H1 (cell line): ENCODE data around the gene KLHDC1. TPM values are rescaled to one million over a fixed set of nuclear protein-coding genes. Genes with fewer than 3 reads are reported as not detected.

ENCODE experiments used
- ASH2L ChIP-seq: fragments of 200-600, 300-600 bp; sonication (generic); IDR thresholded peaks from one replicate; pipeline ENCODE4 v1.7.1; 2017; ENCODE audit warnings: low read length
- CHD1 ChIP-seq: IDR thresholded peaks from 2 replicates; pipeline ENCODE4 v1.6.1; 2012; ENCODE audit warnings: low read depth, low read length, improper control_type of control experiment
- CHD2 ChIP-seq: IDR thresholded peaks from 2 replicates; pipeline ENCODE4 v1.6.1; 2012; ENCODE audit warnings: low read length, improper control_type of control experiment
- EP300 ChIP-seq, 2 experiments: IDR thresholded peaks; 1 replicate in 1 of 2; 2 replicates in 1 of 2; pipeline ENCODE4 v1.6.1; 2011 to 2012; ENCODE audit warnings: low read depth in 2 of 2, low read length in 2 of 2, mild to moderate bottlenecking in 2 of 2, borderline replicate concordance in 1 of 2, inconsistent platforms in 1 of 2, moderate library complexity in 1 of 2
- FOSL1 ChIP-seq: IDR thresholded peaks from 2 replicates; pipeline ENCODE4 v1.6.1; 2011; ENCODE audit warnings: mild to moderate bottlenecking, low read depth, low read length, moderate library complexity; ENCODE audit not compliant: insufficient read depth
- JUN ChIP-seq: IDR thresholded peaks from 2 replicates; pipeline ENCODE4 v1.6.1; 2011; ENCODE audit warnings: low read depth, mild to moderate bottlenecking, improper control_type of control experiment, low read length
- KDM4A ChIP-seq: IDR thresholded peaks from one replicate; pipeline ENCODE4 v1.7.1; 2012; ENCODE audit warnings: low read depth, mild to moderate bottlenecking, moderate library complexity, low read length, inconsistent platforms; ENCODE audit not compliant: severe bottlenecking
- MAFK ChIP-seq: IDR thresholded peaks from 2 replicates; pipeline ENCODE4 v1.6.1; 2012; ENCODE audit warnings: low read depth, mild to moderate bottlenecking, improper control_type of control experiment, low read length
- POU5F1 ChIP-seq: IDR thresholded peaks from 2 replicates; pipeline ENCODE4 v1.6.1; 2011; ENCODE audit warnings: low read depth, mild to moderate bottlenecking, low read length, moderate library complexity
- RAD21 ChIP-seq, 2 experiments: IDR thresholded peaks in 1 of 2; conservative IDR thresholded peaks in 1 of 2; 2 replicates each; pipeline ENCODE4 v1.6.1; 2011; ENCODE audit warnings: low read depth in 2 of 2, low read length in 2 of 2, improper control_type of control experiment in 1 of 2, inconsistent platforms in 1 of 2, mild to moderate bottlenecking in 1 of 2, moderate library complexity in 1 of 2
- RXRA ChIP-seq: IDR thresholded peaks from 2 replicates; pipeline ENCODE4 v1.6.1; 2011; ENCODE audit warnings: low read depth, mild to moderate bottlenecking, low read length, moderate library complexity; ENCODE audit not compliant: insufficient read depth
- SIRT6 ChIP-seq: IDR thresholded peaks from one replicate; pipeline ENCODE4 v1.7.1; 2012; ENCODE audit warnings: low read length, inconsistent platforms
- SIX5 ChIP-seq: IDR thresholded peaks from 2 replicates; pipeline ENCODE4 v1.6.1; 2011; ENCODE audit warnings: mild to moderate bottlenecking, low read depth, low read length
- SP2 ChIP-seq: IDR thresholded peaks from 2 replicates; pipeline ENCODE4 v1.6.1; 2012; ENCODE audit warnings: mild to moderate bottlenecking, low read length, inconsistent platforms
- SP4 ChIP-seq: IDR thresholded peaks from 2 replicates; pipeline ENCODE4 v1.6.1; 2012; ENCODE audit warnings: low read length, inconsistent platforms
- YY1 ChIP-seq: IDR thresholded peaks from 2 replicates; pipeline ENCODE4 v1.6.1; 2011; ENCODE audit warnings: low read depth, mild to moderate bottlenecking, low read length
- polyA plus RNA-seq, 7 experiments: library from polyadenylated mRNA; depleted of rRNA in 3 of 7; stranded (reverse) in 5 of 7; unstranded in 2 of 7; fragments of >200 nt in 5 of 7; fragments of 200-250 nt in 2 of 7; gene quantifications; 1 replicate in 5 of 7; 2 replicates in 1 of 7; 4 replicates in 1 of 7; pipeline versions ENCODE4 v1.2.1 to v1.2.3, GENCODE V29; 2011 to 2013; ENCODE audit warnings: missing spikeins in 2 of 7, mixed read lengths in 2 of 7
- total RNA-seq: library from RNA; stranded (reverse); fragmentation: NEBNext Ultra II Directional; extraction: Animal tissue kit (Norgen Biotek cat#: 25700); gene quantifications from 2 replicates; pipeline ENCODE4 v1.2.1, GENCODE V29; 2021
- TF ChIP-seq, protein P1 (sequence below): IDR thresholded peaks from 2 replicates; pipeline ENCODE4 v1.6.1; 2012; ENCODE audit warnings: inconsistent platforms
- TF ChIP-seq, protein P2 (sequence below): IDR thresholded peaks from 2 replicates; pipeline ENCODE4 v1.6.1; 2011; ENCODE audit warnings: low read length, improper control_type of control experiment
- TF ChIP-seq, protein P3 (sequence below), 3 experiments: IDR thresholded peaks; 1 replicate in 2 of 3; 2 replicates in 1 of 3; pipeline versions ENCODE4 v1.5.1 to v1.6.1; 2011; ENCODE audit warnings: low read length in 3 of 3, mild to moderate bottlenecking in 3 of 3, inconsistent platforms in 2 of 3, low read depth in 1 of 3, moderate library complexity in 1 of 3; ENCODE audit not compliant: insufficient read depth in 1 of 3; ENCODE audit errors: control extremely low read depth in 1 of 3

The KLHDC1 gene
- total and polyA plus RNA-seq, 2 of the 8 experiments (the other 6 are each of a cell fraction or from before 2014, with no cell fraction given) = 0.08 TPM; not detected in 1

DNA sequence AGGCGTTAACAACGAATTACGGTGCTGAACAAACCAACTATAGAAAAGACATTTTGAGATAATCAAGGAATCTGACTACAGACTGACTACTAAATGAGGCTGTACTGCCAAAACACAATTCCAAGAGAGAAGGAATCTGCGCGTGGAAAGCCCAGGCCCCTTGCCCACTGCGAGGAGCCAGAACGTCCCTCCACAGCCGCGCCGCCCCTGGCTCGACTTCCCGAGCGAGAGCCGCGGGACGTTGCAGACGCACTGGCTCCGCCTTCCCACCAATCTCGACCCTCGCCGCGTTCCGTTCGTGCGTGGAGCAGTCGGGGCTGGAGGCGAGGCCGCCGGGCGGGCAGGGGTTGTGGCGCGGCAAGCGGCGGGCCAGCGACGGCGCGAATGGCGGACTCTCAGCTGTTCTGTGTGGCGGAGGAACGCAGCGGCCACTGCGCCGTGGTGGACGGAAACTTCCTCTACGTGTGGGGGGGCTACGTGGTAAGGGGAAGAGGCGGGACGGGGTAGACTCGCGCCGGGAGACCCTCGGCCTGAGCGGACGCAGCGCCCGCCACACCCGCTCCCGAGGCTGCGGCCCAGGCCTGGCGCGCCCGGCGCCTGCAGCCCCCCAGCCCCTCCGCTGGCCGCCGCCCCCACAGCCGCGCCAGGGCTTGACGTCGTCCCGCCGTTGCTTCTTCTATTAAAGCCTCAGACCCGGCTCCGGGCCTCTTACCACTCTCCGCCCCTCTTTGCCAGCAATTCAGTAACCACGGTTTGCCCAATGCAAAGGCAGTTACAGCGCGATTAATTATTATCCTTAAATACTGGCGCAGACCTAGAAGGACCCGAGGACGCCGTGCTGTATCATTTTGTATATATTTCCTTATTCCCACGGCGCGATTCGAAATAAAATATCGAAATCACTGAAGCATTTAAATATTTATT is at the start of gene KLHDC1 (continued):
- TF ChIP-seq, protein P1, sequence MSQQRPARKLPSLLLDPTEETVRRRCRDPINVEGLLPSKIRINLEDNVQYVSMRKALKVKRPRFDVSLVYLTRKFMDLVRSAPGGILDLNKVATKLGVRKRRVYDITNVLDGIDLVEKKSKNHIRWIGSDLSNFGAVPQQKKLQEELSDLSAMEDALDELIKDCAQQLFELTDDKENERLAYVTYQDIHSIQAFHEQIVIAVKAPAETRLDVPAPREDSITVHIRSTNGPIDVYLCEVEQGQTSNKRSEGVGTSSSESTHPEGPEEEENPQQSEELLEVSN = peak; percentile 37; the same call in 1 of the 2 replicates
- no peak for TF ChIP-seq POU5F1
- no peak for TF ChIP-seq FOSL1
- no peak for TF ChIP-seq SP4
- peak; percentile 63; the same call in 1 of the 2 replicates for TF ChIP-seq YY1
- TF ChIP-seq CHD2 = 0 out of 2 replicates have a peak, but pooled peaks have one; percentile 22
- no peak for TF ChIP-seq CHD1
- TF ChIP-seq SIX5 = no peak
- no peak for TF ChIP-seq RAD21 (IDR thresholded peaks at IDR 0.05 in 1 of 2, conservative IDR thresholded peaks at IDR 0.05 in 1 of 2; ENCODE audit: low read depth in 2 of 2, low read length in 2 of 2)
- no peak for TF ChIP-seq RXRA
- no peak for TF ChIP-seq EP300 (IDR thresholded peaks at IDR 0.05; ENCODE audit: borderline replicate concordance in 1 of 2, low read depth in 2 of 2, low read length in 2 of 2)
- TF ChIP-seq SP2 = no peak
- TF ChIP-seq JUN = no peak
- TF ChIP-seq SIRT6 = no peak
- TF ChIP-seq, protein P2, sequence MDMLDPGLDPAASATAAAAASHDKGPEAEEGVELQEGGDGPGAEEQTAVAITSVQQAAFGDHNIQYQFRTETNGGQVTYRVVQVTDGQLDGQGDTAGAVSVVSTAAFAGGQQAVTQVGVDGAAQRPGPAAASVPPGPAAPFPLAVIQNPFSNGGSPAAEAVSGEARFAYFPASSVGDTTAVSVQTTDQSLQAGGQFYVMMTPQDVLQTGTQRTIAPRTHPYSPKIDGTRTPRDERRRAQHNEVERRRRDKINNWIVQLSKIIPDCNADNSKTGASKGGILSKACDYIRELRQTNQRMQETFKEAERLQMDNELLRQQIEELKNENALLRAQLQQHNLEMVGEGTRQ = no peak
- TF ChIP-seq, protein P3, sequence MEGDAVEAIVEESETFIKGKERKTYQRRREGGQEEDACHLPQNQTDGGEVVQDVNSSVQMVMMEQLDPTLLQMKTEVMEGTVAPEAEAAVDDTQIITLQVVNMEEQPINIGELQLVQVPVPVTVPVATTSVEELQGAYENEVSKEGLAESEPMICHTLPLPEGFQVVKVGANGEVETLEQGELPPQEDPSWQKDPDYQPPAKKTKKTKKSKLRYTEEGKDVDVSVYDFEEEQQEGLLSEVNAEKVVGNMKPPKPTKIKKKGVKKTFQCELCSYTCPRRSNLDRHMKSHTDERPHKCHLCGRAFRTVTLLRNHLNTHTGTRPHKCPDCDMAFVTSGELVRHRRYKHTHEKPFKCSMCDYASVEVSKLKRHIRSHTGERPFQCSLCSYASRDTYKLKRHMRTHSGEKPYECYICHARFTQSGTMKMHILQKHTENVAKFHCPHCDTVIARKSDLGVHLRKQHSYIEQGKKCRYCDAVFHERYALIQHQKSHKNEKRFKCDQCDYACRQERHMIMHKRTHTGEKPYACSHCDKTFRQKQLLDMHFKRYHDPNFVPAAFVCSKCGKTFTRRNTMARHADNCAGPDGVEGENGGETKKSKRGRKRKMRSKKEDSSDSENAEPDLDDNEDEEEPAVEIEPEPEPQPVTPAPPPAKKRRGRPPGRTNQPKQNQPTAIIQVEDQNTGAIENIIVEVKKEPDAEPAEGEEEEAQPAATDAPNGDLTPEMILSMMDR (IDR thresholded peaks at IDR 0.05; ENCODE audit: control extremely low read depth in 1 of 3, insufficient read depth in 1 of 3, low read depth in 1 of 3, low read length in 3 of 3) = no peak
- no peak for TF ChIP-seq MAFK
- peak; percentile 93 for TF ChIP-seq ASH2L
- TF ChIP-seq KDM4A = peak; percentile 84
